ENCODE data around the gene GUCA2A. TPM values are rescaled to one million over a fixed set of nuclear protein-coding genes. Genes with fewer than 3 reads are reported as not detected.

GUCA2A gene
- total RNA-seq, result not detected

GRCh38 chr1:42164551-42165420 is at the start of gene GUCA2A:
Gene GUCA2A (minus strand): TSS chr1:42164745. CDS start chr1:42164712, 33 bp downstream.

GRCh38 chr1:42152907-42153600 is 11.5 kb downstream of the GUCA2A start, which contains the start of gene GUCA2B:
Gene GUCA2B (plus strand): TSS chr1:42153410. CDS start chr1:42153451, 41 bp downstream.

Other genes starting within 250 kb of the GUCA2A start
- 4.7 TPM for gene HIVEP3, start 245.8 kb downstream of the GUCA2A start, total RNA-seq
- not detected for gene GUCA2B, start 11.3 kb downstream of the GUCA2A start, total RNA-seq
- 86.3 TPM for gene FOXJ3, start 170.5 kb upstream of the GUCA2A start, total RNA-seq
- 8.2 TPM for gene RIMKLA, start 216.0 kb upstream of the GUCA2A start, total RNA-seq